Uterus (tissue), 4 donors: ENCODE data around the gene CDKN3. TPM values are rescaled to one million over a fixed set of nuclear protein-coding genes. Genes with fewer than 3 reads are reported as not detected.
"Not testable (repeated sequence)": the region's sequence is repeated elsewhere in the genome, so short reads cannot be mapped to it uniquely, and the experiment has no call there.

Experiments used
- DNase-seq, 2 donors: peaks; one replicate each; pipeline ENCODE4 v3.0.0-alpha.2; 2019 to 2020
- H3K27ac ChIP-seq, 2 donors: fragments of 200-600 bp; sonication (generic); 1 replicate in 1 of 2; 2 replicates in 1 of 2; pipeline ENCODE4 v1.5.1; 2016 to 2018
- H3K27me3 ChIP-seq, 2 donors: fragments of 200-600 bp; sonication (generic); one replicate each; pipeline ENCODE4 v1.5.1; 2018 to 2019; ENCODE audit warnings: control low read depth in 1 of 2
- H3K36me3 ChIP-seq, 2 donors: fragments of 200-600 bp; sonication (generic); one replicate each; pipeline ENCODE4 v1.5.1; 2019; ENCODE audit warnings: control low read depth in 1 of 2
- H3K4me1 ChIP-seq, 2 donors: fragments of 200-600 bp; sonication (generic); one replicate each; pipeline ENCODE4 v1.5.1; 2018 to 2019; ENCODE audit warnings: control low read depth in 1 of 2
- H3K4me3 ChIP-seq, 2 donors: fragments of 200-600 bp; sonication (generic); 1 replicate in 1 of 2; 2 replicates in 1 of 2; pipeline ENCODE4 v1.5.1; 2018 to 2019; ENCODE audit warnings: mild to moderate bottlenecking in 1 of 2
- H3K9me3 ChIP-seq, 2 donors: fragments of 200-600 bp; sonication (generic); one replicate each; pipeline ENCODE4 v1.5.1; 2019; ENCODE audit warnings: control low read depth in 1 of 2
- CTCF ChIP-seq, 4 experiments: fragments of 200-600 bp in 2 of 4; fragments of 450-650 bp in 2 of 4; sonication (generic) in 2 of 4; IDR thresholded peaks; one replicate each; pipeline ENCODE4 v1.5.1; 2016 to 2019; ENCODE audit warnings: antibody characterized with exemption in 4 of 4, mild to moderate bottlenecking in 2 of 4, moderate library complexity in 1 of 4
- POLR2A ChIP-seq, 2 donors: fragments of 450-650 bp; IDR thresholded peaks; one replicate each; pipeline ENCODE4 v1.6.1; 2016; ENCODE audit warnings: antibody characterized with exemption in 2 of 2, mild to moderate bottlenecking in 1 of 2, moderate library complexity in 1 of 2
- intact Hi-C: fragments of 100-400 bp; cut with DNase I; formaldehyde crosslinking; loops from one replicate; pipeline ENCODE4 v1.15.1; 2023; ENCODE audit warnings: low total_unique reads
- total RNA-seq, 4 donors: library from RNA; depleted of rRNA in 3 of 4; stranded (reverse); fragments of >200 nt in 3 of 4; gene quantifications; one replicate each; pipeline versions ENCODE4 v1.1.0 to v1.2.4, GENCODE V29; 2014 to 2023
- donor health status: DM: yes; HTN: yes; CAD: no.

The CDKN3 gene
- total RNA-seq, 4 donors from 2014 or later = 1.3 to 24.3 (median 4.4) TPM; not detected in 1

- no peak for DNase-seq
- Histone ChIP-seq H3K36me3 (no peaks in the 10 kb centered on the region), H3K4me3 (no peak overlapping the region), H3K27me3 (no peaks in the 10 kb centered on the region), H3K27ac (no peak overlapping the region), H3K9me3 (no peaks in the 10 kb centered on the region), H3K4me1 (no peaks in the 10 kb centered on the region)
- TF ChIP-seq CTCF (IDR thresholded peaks at IDR 0.05) (no peak), POLR2A (IDR thresholded peaks at IDR 0.05) (no peak)
- intact Hi-C loops = no loop called here
Measured at GRCh38 chr14:54425068-54425467, 28.3 kb downstream of the CDKN3 start.

- no peak for DNase-seq
- no peaks in the 10 kb centered on the region for H3K9me3 ChIP-seq
- H3K4me1 ChIP-seq = no peaks in the 10 kb centered on the region
- H3K27me3 ChIP-seq = no peaks in the 10 kb centered on the region
- TF ChIP-seq CTCF (IDR thresholded peaks at IDR 0.05) (no peak), POLR2A (IDR thresholded peaks at IDR 0.05) (no peak)
- H3K4me3 ChIP-seq = no peak overlapping the region
- H3K36me3 ChIP-seq = no peaks in the 10 kb centered on the region
- intact Hi-C loops = no loop called here
- no peak overlapping the region for H3K27ac ChIP-seq
Measured at GRCh38 chr14:54425537-54426274, 28.9 kb downstream of the CDKN3 start.

- intact Hi-C loops = no loop called here
- H3K36me3 ChIP-seq = no peaks in the 10 kb centered on the region
- TF ChIP-seq POLR2A (IDR thresholded peaks at IDR 0.05) (no peak), CTCF (IDR thresholded peaks at IDR 0.05) (no peak)
Measured at GRCh38 chr14:54427871-54428270, 31.1 kb downstream of the CDKN3 start.

GRCh38 chr14:54428527-54428926 lies 31.7 kb downstream of the CDKN3 start:
- intact Hi-C loops = no loop called here
- Histone ChIP-seq H3K4me3 (no peak overlapping the region), H3K9me3 (no peaks in the 10 kb centered on the region), H3K4me1 (no peaks in the 10 kb centered on the region), H3K27me3 (no peaks in the 10 kb centered on the region), H3K36me3 (no peaks in the 10 kb centered on the region), H3K27ac (no peak overlapping the region)
- TF ChIP-seq POLR2A (IDR thresholded peaks at IDR 0.05) (no peak), CTCF (IDR thresholded peaks at IDR 0.05) (no peak)
- no peak for DNase-seq

More at GRCh38 chr14:54427871-54428270, 31.1 kb downstream of the CDKN3 start:
- no peak overlapping the region for H3K4me3 ChIP-seq
- H3K9me3 ChIP-seq = no peaks in the 10 kb centered on the region
- H3K27ac ChIP-seq = no peak overlapping the region
- no peaks in the 10 kb centered on the region for H3K27me3 ChIP-seq
- DNase-seq = no peak
- no peaks in the 10 kb centered on the region for H3K4me1 ChIP-seq

GRCh38 chr14:54435500-54435981 lies 38.7 kb downstream of the CDKN3 start:
- H3K27ac ChIP-seq = peak overlapping the region in 1 of 2 donors; percentile 35
- DNase-seq = no peak
- intact Hi-C loops = no loop called here
- no peak for TF ChIP-seq POLR2A (IDR thresholded peaks at IDR 0.05)
- TF ChIP-seq CTCF (IDR thresholded peaks at IDR 0.05) = no peak
- peaks cover 0 to 4% of the 10 kb centered on the region in 2 donors for H3K4me1 ChIP-seq
- H3K27me3 ChIP-seq = no peaks in the 10 kb centered on the region
- no peaks in the 10 kb centered on the region for H3K9me3 ChIP-seq
- H3K4me3 ChIP-seq = no peak overlapping the region
- H3K36me3 ChIP-seq = no peaks in the 10 kb centered on the region

- intact Hi-C loops, H3K9me3 ChIP-seq, H3K27ac ChIP-seq, H3K4me1 ChIP-seq, H3K36me3 ChIP-seq, DNase-seq, H3K27me3 ChIP-seq, H3K4me3 ChIP-seq: not testable (repeated sequence)
Measured at GRCh38 chr14:54437954-54438353, 41.1 kb downstream of the CDKN3 start.
